Left ventricle myocardium superior (tissue), 1 donor: ENCODE results near the gene SOWAHA. TPM values are rescaled to one million over a fixed set of nuclear protein-coding genes. Genes with fewer than 3 reads are reported as not detected.

Source experiments
- total RNA-seq: library from RNA; stranded (reverse); fragmentation: NEBNext Ultra II Directional; extraction: Animal tissue kit (Norgen Biotek cat#: 25700); gene quantifications from one replicate; pipeline ENCODE4 v1.2.1, GENCODE V29; 2021
- donor health status: DM: no; HTN: yes; CAD: no; lungs with severe emphysema.

The SOWAHA gene
- total RNA-seq, 1 donor from 2014 or later, result 0.17 TPM

Other genes starting within 250 kb of the SOWAHA start
- gene IL13, start 155.1 kb upstream of the SOWAHA start, total RNA-seq, result not detected
- gene IL4, start 139.3 kb upstream of the SOWAHA start, total RNA-seq, result not detected
- gene KIF3A, start 75.8 kb upstream of the SOWAHA start, total RNA-seq, result 12.4 TPM
- gene CCNI2, start 65.9 kb upstream of the SOWAHA start, total RNA-seq, result 0.10 TPM
- gene SEPTIN8, start 36.1 kb upstream of the SOWAHA start, total RNA-seq, result 30.4 TPM
- 5.7 TPM for gene SHROOM1, start 17.3 kb downstream of the SOWAHA start, total RNA-seq
- gene GDF9, start 53.2 kb downstream of the SOWAHA start, total RNA-seq, result 0.30 TPM
- gene UQCRQ, start 53.3 kb downstream of the SOWAHA start, total RNA-seq, result 1,703 TPM
- 0.89 TPM for gene LEAP2, start 60.4 kb downstream of the SOWAHA start, total RNA-seq
- gene AFF4, start 150.3 kb downstream of the SOWAHA start, total RNA-seq, result 33.0 TPM
- gene ZCCHC10, start 213.2 kb downstream of the SOWAHA start, total RNA-seq, result 16.7 TPM
- 74.3 TPM for gene HSPA4, start 238.7 kb downstream of the SOWAHA start, total RNA-seq